Kidney (tissue), 14 donors: ENCODE measurements around the gene FGFR3. TPM values are rescaled to one million over a fixed set of nuclear protein-coding genes. Genes with fewer than 3 reads are reported as not detected.

Source experiments
- DNase-seq, 5 donors: peaks; one replicate each; pipeline ENCODE4 v3.0.0-alpha.2; 2013 to 2020
- FAIRE-seq: peaks from 2 replicates; lab custom pipeline; 2012; peaks lifted over from hg19 to GRCh38; lab: Jason Lieb, UNC
- H3K27ac ChIP-seq, 2 donors: one replicate each; pipeline ENCODE4 v1.7.0; 2013; ENCODE audit warnings: low read depth in 2 of 2, low read length in 2 of 2, inconsistent platforms in 1 of 2
- H3K27me3 ChIP-seq: one replicate; pipeline ENCODE4 v1.7.1; 2013; ENCODE audit warnings: low read length, inconsistent platforms; ENCODE audit not compliant: control insufficient read depth, insufficient read depth
- H3K36me3 ChIP-seq, 3 donors: one replicate each; pipeline versions ENCODE4 v1.7.0 to v1.7.1; 2013; ENCODE audit warnings: low read length in 3 of 3, control low read depth in 1 of 3, inconsistent platforms in 1 of 3; ENCODE audit not compliant: insufficient read depth in 3 of 3, control insufficient read depth in 2 of 3
- H3K4me1 ChIP-seq, 3 donors: one replicate each; pipeline versions ENCODE4 v1.7.0 to v1.7.1; 2013; ENCODE audit warnings: low read length in 3 of 3, inconsistent platforms in 1 of 3, low read depth in 1 of 3; ENCODE audit not compliant: control insufficient read depth in 2 of 3, insufficient read depth in 2 of 3
- H3K4me3 ChIP-seq, 3 donors: one replicate each; pipeline versions ENCODE4 v1.7.0 to v1.8.1; 2013; ENCODE audit warnings: low read length in 3 of 3, control low read depth in 1 of 3, inconsistent platforms in 1 of 3
- H3K9ac ChIP-seq, 3 donors: one replicate each; pipeline versions ENCODE4 v1.7.0 to v1.7.1; 2013; ENCODE audit warnings: low read length in 3 of 3, control low read depth in 1 of 3, inconsistent platforms in 1 of 3
- H3K9me3 ChIP-seq, 3 donors: one replicate each; pipeline versions ENCODE4 v1.7.0 to v1.7.1; 2013; ENCODE audit warnings: low read length in 3 of 3, control low read depth in 1 of 3, inconsistent platforms in 1 of 3; ENCODE audit not compliant: control insufficient read depth in 2 of 3, insufficient read depth in 1 of 3
- intact Hi-C: fragments of 100-400 bp; cut with DNase I; formaldehyde crosslinking; loops from one replicate; pipeline ENCODE4 v1.11.1; 2022
- polyA plus RNA-seq: library from polyadenylated mRNA; stranded (reverse); fragments of 350-450 nt; fragmentation: Illumina TruSeq; extraction: RNeasy Lipid Tissue Mini Kit (QIAGEN cat#74804); gene quantifications from one replicate; pipeline ENCODE4 v1.2.3, GENCODE V29; 2014; ENCODE audit warnings: low read depth, low replicate concordance; ENCODE audit not compliant: insufficient read depth
- total RNA-seq: library from RNA; stranded (reverse); fragmentation: NEBNext Ultra II Directional; extraction: Animal tissue kit (Norgen Biotek cat#: 25700); gene quantifications from one replicate; pipeline ENCODE4 v1.2.1, GENCODE V29; 2021
- TF ChIP-seq, protein P1 (sequence below): IDR thresholded peaks from 3 replicates; pipeline ENCODE4 v1.5.1; 2012; ENCODE audit warnings: mild to moderate bottlenecking, moderate library complexity, borderline replicate concordance; ENCODE audit not compliant: insufficient read depth; ENCODE audit errors: extremely low read depth
- donor health status: control.
- donor health status: control.
- donor health status: control.
- donor health status: control.
- donor health status: control.
- donor health status: DM: yes; HTN: yes; CAD: no.
- donor health status: Normal renal cell carcinoma (clear cell type).

Gene FGFR3
- total and polyA plus RNA-seq, 2 donors from 2014 or later, result 25.5 to 28.5 TPM

GRCh38 chr4:1768367-1769034 is 24.6 kb upstream of the FGFR3 start:
- no peaks in the 10 kb centered on the region for H3K9me3 ChIP-seq
- intact Hi-C loops, result no loop called here
- TF ChIP-seq, protein P1, sequence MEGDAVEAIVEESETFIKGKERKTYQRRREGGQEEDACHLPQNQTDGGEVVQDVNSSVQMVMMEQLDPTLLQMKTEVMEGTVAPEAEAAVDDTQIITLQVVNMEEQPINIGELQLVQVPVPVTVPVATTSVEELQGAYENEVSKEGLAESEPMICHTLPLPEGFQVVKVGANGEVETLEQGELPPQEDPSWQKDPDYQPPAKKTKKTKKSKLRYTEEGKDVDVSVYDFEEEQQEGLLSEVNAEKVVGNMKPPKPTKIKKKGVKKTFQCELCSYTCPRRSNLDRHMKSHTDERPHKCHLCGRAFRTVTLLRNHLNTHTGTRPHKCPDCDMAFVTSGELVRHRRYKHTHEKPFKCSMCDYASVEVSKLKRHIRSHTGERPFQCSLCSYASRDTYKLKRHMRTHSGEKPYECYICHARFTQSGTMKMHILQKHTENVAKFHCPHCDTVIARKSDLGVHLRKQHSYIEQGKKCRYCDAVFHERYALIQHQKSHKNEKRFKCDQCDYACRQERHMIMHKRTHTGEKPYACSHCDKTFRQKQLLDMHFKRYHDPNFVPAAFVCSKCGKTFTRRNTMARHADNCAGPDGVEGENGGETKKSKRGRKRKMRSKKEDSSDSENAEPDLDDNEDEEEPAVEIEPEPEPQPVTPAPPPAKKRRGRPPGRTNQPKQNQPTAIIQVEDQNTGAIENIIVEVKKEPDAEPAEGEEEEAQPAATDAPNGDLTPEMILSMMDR, result no peak
- peaks cover 0 to 20% (median 3%) of the 10 kb centered on the region in 3 donors for H3K4me1 ChIP-seq
- H3K4me3 ChIP-seq, result peak overlapping the region in 1 of 3 donors; percentile 13
- H3K27ac ChIP-seq, result peak overlapping the region in 1 of 2 donors; percentile 63
- H3K9ac ChIP-seq, result peak overlapping the region in 1 of 3 donors; percentile 7
- FAIRE-seq, result no peak
- peak in 4 of 5 donors; percentile 70 to 86 (median 80) for DNase-seq
- no peaks in the 10 kb centered on the region for H3K36me3 ChIP-seq
- H3K27me3 ChIP-seq, result no peaks in the 10 kb centered on the region

- DNase-seq (no peak), FAIRE-seq (no peak)
- no peak overlapping the region for H3K4me3 ChIP-seq
- H3K4me1 ChIP-seq, result peaks cover 0 to 17% (median 3%) of the 10 kb centered on the region in 3 donors
- H3K9me3 ChIP-seq, result no peaks in the 10 kb centered on the region
- no peaks in the 10 kb centered on the region for H3K27me3 ChIP-seq
- H3K9ac ChIP-seq, result no peak overlapping the region
- intact Hi-C loops, result no loop called here
- H3K27ac ChIP-seq, result no peak overlapping the region
- TF ChIP-seq, protein P1, result no peak
- H3K36me3 ChIP-seq, result no peaks in the 10 kb centered on the region
These were observed 23.4 kb upstream of the FGFR3 start for GRCh38 chr4:1769692-1770091.

GRCh38 chr4:1770245-1770644 is 22.8 kb upstream of the FGFR3 start:
- intact Hi-C loops, result no loop called here
- peak in 4 of 5 donors; percentile 51 to 79 (median 70) for DNase-seq

More at GRCh38 chr4:1770245-1770644, 22.8 kb upstream of the FGFR3 start:
- no peak for FAIRE-seq
- Histone ChIP-seq H3K27me3 (no peaks in the 10 kb centered on the region), H3K4me3 (no peak overlapping the region), H3K4me1 (peaks cover 0 to 17% (median 3%) of the 10 kb centered on the region in 3 donors), H3K36me3 (no peaks in the 10 kb centered on the region), H3K9me3 (no peaks in the 10 kb centered on the region), H3K9ac (no peak overlapping the region), H3K27ac (no peak overlapping the region)
- TF ChIP-seq, protein P1, result no peak
